Mesodermal cell (in vitro differentiated cells): ENCODE data around the gene AAMP.
A peak's percentile ranks its signal among the peaks of the same experiment; 100 is the strongest.

Source experiments
- H3K27ac ChIP-seq: 2 replicates; pipeline ENCODE4 v1.7.0; 2013; ENCODE audit warnings: mild to moderate bottlenecking, low read depth, low read length, moderate library complexity; ENCODE audit not compliant: severe bottlenecking
- H3K36me3 ChIP-seq: 2 replicates; pipeline ENCODE4 v1.7.1; 2013; ENCODE audit warnings: mild to moderate bottlenecking, low read length, moderate library complexity; ENCODE audit not compliant: control insufficient read depth, insufficient read depth
- H3K4me1 ChIP-seq: one replicate; pipeline ENCODE4 v1.7.1; 2013; ENCODE audit warnings: mild to moderate bottlenecking, low read length; ENCODE audit not compliant: insufficient read depth, control insufficient read depth, poor library complexity, severe bottlenecking
- H3K4me3 ChIP-seq: 2 replicates; pipeline ENCODE4 v1.7.0; 2013; ENCODE audit warnings: low read length, control low read depth, mild to moderate bottlenecking; ENCODE audit not compliant: insufficient read depth, poor library complexity, severe bottlenecking; ENCODE audit errors: extremely low read depth
- H3K9me3 ChIP-seq: 2 replicates; pipeline ENCODE4 v1.7.1; 2013; ENCODE audit warnings: mild to moderate bottlenecking, low read length, moderate library complexity; ENCODE audit not compliant: control insufficient read depth
- WGBS, 2 experiments: methylation state at CpG; one replicate each; pipeline ENCODE4 v1.1.5; 2013; ENCODE audit warnings: missing lambda C conversion rate in 2 of 2; ENCODE audit not compliant: insufficient coverage in 2 of 2; 5-methylcytosine and 5-hydroxymethylcytosine counted together

The AAMP gene

DNA sequence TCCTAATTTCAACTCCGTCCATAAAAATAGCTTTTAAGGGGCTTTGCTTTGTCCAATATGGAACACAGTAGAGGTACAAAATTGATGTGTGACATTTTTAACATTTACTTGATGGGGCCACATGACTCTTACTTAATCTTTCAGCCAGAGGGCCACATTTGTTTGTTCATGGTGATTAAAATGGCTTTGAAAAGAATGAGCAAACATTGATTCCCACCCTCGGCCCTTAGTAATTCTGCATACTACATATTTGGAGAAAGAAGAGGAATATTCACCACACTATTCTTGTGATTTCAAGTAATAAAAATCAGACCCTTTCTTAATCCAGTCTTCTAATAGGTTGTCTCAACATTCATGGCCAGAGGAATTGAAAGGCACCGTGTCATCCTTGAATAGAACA lies 35.4 kb downstream of the AAMP start:
- Histone ChIP-seq H3K9me3 (no peaks in the 10 kb centered on the region), H3K27ac (no peak overlapping the region), H3K36me3 (peaks cover 97% of the 10 kb centered on the region), H3K4me1 (peaks cover 5% of the 10 kb centered on the region), H3K4me3 (no peak overlapping the region)
- WGBS, 2 experiments: 100% methylated on average over 1 of the region's 3 CpGs; no CpG with 5 or more reads in 1 of the 2 experiments

DNA sequence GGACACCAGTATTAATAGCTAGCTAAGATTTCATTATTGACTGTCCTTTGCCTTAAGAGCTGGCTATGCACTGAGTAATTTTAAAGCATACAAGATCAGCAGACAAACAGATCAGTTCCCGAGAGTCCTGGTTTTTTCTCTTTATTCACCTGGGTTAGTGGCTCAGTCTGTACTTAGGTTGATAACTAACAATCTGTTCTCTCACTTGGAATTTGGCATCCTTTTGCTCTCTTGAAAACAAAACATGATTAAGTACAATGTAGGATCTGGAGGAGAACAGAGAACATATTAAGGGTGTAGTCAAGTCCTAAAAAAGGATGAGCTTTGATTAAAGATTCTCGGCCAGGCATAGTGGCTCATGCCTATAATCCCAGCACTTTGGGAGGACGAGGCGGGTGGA lies 36.4 kb downstream of the AAMP start:
- no peaks in the 10 kb centered on the region for H3K9me3 ChIP-seq
- H3K36me3 ChIP-seq: peaks cover 94% of the 10 kb centered on the region
- peaks cover 12% of the 10 kb centered on the region for H3K4me1 ChIP-seq
- no peak overlapping the region for H3K27ac ChIP-seq
- no peak overlapping the region for H3K4me3 ChIP-seq
- WGBS, 2 experiments: 94 to 100% methylated on average over 3 to 4 of the region's 4 CpGs

DNA sequence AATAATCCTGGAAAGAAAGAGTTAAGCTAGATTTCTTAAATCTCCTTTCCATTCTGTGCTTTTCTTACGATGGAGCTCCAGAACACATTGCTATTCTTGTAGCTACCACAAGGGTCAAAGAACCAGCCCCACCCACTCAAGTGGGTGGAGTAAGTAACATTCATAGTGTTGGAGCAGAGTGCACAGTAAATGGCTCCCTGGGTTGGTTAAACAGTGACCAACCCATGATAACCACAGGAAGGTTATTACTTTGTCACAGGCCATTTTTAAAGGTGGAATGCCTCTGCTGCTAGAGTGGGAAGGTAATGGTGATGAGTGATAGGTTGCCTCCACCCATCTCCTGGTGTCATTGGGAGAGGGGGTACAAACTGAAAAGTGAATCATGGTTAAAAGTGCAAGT lies 39.1 kb downstream of the AAMP start:
- H3K4me1 ChIP-seq: peaks cover 21% of the 10 kb centered on the region
- no CpG with 5 or more reads among the region's 1 CpG for WGBS, 2 experiments
- H3K9me3 ChIP-seq: no peaks in the 10 kb centered on the region
- H3K4me3 ChIP-seq: no peak overlapping the region
- no peak overlapping the region for H3K27ac ChIP-seq
- peaks cover 97% of the 10 kb centered on the region for H3K36me3 ChIP-seq

DNA sequence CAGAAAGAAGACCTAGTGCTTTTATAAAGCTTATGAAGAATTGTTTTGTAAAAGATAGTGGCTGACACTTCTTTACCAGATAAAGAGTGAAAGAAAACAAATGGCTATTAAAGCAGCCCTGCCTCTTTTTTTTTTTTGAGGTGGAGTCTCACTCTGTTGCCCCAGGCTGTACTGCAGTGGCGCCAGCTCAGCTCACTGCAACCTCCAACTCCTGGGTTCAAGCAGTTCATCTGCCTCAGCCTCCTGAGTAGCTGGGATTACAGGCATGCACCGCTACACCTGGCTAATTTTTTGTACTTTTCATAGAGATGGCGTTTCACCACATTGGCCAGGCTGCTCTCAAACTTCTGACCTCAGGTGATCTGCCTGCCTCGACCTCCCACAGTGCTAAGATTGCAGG lies 40.1 kb downstream of the AAMP start:
- Histone ChIP-seq H3K36me3 (peaks cover 97% of the 10 kb centered on the region), H3K4me1 (peaks cover 21% of the 10 kb centered on the region), H3K4me3 (no peak overlapping the region), H3K27ac (no peak overlapping the region), H3K9me3 (no peaks in the 10 kb centered on the region)
- 88 to 97% methylated on average over 3 to 4 of the region's 4 CpGs for WGBS, 2 experiments

DNA sequence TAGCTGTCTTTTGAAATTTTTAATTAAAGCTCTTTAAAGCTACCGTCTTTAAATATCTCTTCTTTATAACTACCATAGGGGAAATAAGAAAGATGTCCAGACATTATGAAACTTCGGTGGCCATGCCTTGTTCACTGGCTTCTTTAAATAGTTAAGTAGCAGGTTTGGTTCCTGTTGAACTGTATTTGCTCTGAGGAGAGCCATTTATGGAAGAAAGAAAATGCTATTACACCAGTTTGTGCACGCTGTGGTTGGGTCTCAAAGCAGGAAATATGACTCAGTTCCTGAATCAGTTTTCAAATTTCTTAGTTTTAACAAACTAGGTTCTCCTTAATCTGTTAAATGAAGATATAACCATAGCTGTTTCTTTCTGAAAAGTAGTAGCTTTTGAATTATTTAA lies 40.7 kb downstream of the AAMP start:
- H3K36me3 ChIP-seq: peaks cover 97% of the 10 kb centered on the region
- H3K9me3 ChIP-seq: no peaks in the 10 kb centered on the region
- H3K4me3 ChIP-seq: no peak overlapping the region
- 60 to 100% methylated on average over 1 of the region's 3 CpGs for WGBS, 2 experiments
- peaks cover 21% of the 10 kb centered on the region for H3K4me1 ChIP-seq
- peak overlapping the region; percentile 37 for H3K27ac ChIP-seq

DNA sequence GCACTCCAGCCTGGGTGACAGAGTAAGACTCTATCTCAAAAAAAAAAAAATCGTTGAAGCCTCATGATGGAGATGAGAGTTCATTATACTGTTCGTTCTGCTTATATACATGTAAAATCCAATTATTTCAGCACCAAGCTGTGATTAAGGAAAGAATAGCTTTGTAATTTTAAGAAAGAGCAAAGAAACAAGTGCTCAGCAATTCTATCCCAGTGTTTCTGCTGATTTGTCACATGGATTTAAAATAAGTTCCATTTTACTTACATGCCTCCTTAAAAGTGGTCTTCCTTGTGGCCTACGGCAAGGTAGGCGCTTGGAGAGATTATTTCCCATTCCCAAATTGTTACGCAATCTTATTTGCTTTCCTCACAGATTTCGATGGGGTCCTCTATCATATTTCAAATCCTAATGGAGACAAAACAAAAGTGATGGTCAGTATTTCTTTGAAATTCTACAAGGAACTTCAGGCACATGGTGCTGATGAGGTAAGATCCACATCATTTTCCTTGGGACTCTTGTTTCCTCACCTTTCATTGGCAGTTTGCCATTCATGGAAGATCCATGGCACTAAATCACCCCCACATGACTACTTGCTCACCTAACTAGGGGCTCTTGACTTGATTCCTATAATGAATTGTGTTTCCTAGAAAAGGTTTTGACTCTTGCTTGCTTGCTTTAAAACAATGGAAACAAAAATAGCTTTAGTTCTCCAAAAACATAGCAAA lies 41.4 kb downstream of the AAMP start:
- WGBS, 2 experiments: 95 to 100% methylated on average over 1 to 2 of the region's 6 CpGs
- H3K27ac ChIP-seq: peak overlapping the region; percentile 37
- H3K9me3 ChIP-seq: no peaks in the 10 kb centered on the region
- peaks cover 97% of the 10 kb centered on the region for H3K36me3 ChIP-seq
- H3K4me3 ChIP-seq: no peak overlapping the region
- peaks cover 21% of the 10 kb centered on the region for H3K4me1 ChIP-seq

DNA sequence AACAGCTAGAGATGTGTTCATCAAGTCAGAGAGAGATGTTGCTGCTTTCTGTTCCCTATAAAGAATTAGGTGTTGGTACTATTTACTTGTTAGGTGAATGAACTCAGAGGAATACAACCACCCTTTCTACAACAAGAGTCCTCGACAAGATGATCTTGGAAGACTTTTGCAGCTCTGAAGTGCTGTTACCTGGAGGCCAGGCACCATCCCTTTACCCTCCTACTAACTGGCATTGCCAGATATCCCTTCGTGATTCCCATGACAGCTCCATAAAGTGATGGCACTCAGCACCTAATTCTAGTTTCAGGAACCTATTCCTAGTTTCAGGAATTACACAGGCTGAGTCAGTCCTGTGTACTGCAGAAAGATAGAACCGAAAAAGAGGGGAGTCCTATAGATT lies 43.0 kb downstream of the AAMP start:
- peaks cover 95% of the 10 kb centered on the region for H3K36me3 ChIP-seq

DNA sequence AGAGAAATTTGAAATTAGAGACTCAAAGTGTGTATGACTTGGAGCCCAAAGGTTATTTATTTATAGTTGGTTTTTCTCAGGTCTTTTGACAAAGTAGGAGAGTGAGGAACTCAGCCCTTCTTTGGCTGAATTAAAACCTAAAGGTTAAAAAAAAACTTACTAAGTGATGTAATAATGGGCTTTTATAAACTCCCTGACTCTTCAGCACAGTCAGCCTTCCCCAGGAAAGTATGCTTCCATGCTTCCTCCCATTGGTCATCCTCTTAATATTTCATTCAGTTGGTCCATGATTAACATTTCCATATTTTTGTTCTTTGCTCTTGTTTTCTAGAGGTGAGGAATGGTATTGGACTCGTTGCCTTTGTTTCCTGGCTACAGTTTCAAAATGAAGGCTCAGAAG lies 45.8 kb downstream of the AAMP start:
- peaks cover 95% of the 10 kb centered on the region for H3K36me3 ChIP-seq
- no CpG with 5 or more reads among the region's 1 CpG for WGBS, 2 experiments
- no peak overlapping the region for H3K27ac ChIP-seq
- H3K4me3 ChIP-seq: no peak overlapping the region
- peaks cover 30% of the 10 kb centered on the region for H3K4me1 ChIP-seq
- H3K9me3 ChIP-seq: no peaks in the 10 kb centered on the region

More for the DNA sequence above, 43.0 kb downstream of the AAMP start:
- H3K4me3 ChIP-seq: no peak overlapping the region
- no peaks in the 10 kb centered on the region for H3K9me3 ChIP-seq
- H3K27ac ChIP-seq: no peak overlapping the region
- WGBS, 2 experiments: 83 to 100% methylated on average over 1 to 2 of the region's 3 CpGs
- H3K4me1 ChIP-seq: peaks cover 27% of the 10 kb centered on the region

DNA sequence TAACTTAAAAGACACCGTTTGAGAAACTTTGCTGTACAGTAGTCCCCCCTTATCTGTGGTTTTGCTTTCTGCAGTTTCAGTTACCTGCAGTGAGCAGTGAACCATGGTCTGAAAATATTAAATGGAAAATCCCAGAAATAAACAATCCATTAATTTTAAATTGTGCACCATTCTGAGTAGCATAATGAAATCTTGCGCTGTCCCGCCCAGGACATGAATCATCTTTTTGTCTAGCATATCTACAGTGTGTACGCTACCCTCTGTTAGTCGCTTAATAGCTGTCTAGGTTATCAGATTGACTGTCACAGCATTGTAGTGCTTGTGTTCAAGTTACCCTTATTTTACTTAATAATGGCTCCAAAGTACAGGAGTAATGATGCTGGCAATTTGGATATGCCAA lies 46.9 kb downstream of the AAMP start:
- Histone ChIP-seq H3K9me3 (no peaks in the 10 kb centered on the region), H3K4me1 (peaks cover 21% of the 10 kb centered on the region), H3K4me3 (no peak overlapping the region), H3K27ac (no peak overlapping the region), H3K36me3 (peaks cover 85% of the 10 kb centered on the region)
- 100% methylated on average over 2 to 5 of the region's 5 CpGs for WGBS, 2 experiments

DNA sequence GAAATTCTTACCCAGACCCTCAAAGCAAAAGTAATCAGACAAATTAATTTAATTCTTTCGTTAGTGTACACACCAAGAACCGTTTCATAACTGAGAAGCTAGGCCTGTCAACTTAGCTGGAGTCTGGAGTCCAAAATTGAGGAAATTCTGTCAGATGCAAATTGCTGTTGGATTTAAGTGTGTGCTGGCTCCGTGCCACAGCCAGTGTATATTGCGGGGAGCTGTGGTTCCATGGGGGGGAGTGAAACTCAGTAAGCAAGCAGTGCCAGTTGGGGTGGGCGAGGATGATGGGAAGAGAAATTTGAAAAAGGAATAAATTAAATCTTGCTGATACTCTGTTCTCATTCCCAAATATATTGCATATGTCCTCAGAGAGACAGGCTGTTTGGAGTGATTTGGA lies 48.9 kb downstream of the AAMP start:
- Histone ChIP-seq H3K27ac (no peak overlapping the region), H3K4me1 (peaks cover 15% of the 10 kb centered on the region), H3K36me3 (peaks cover 64% of the 10 kb centered on the region), H3K9me3 (no peaks in the 10 kb centered on the region), H3K4me3 (no peak overlapping the region)
- 93% methylated on average over 4 of the region's 5 CpGs for WGBS, 2 experiments

DNA sequence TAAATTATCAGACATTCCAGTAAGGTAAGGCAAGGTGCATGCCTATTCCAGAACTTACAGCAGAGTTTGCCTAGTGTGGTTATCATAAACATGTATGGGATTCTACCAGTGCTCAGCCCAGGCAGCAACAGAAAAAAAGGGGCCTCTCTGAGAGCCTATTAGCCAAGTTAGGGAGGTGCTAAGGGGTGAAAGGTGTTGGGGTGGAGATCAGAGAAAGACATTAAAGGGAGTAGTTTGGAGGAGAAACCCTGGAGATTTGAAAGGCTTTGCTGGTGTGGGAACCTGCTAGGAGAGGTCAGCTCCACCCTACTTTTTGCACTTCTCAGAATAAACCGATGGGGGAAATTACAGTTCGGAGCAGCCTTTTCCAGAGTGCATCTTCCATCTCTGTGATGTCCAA lies 50.0 kb downstream of the AAMP start:
- Histone ChIP-seq H3K9me3 (no peaks in the 10 kb centered on the region), H3K36me3 (peaks cover 53% of the 10 kb centered on the region), H3K4me3 (peak overlapping the region; percentile 100), H3K27ac (no peak overlapping the region), H3K4me1 (peaks cover 15% of the 10 kb centered on the region)
- WGBS, 2 experiments: 60% methylated on average over 1 of the region's 2 CpGs; no CpG with 5 or more reads in 1 of the 2 experiments
